Astrocyte (in vitro differentiated cells and primary cell): ENCODE results near the gene CYB561D2. TPM values are rescaled to one million over a fixed set of nuclear protein-coding genes. Genes with fewer than 3 reads are reported as not detected.

Experiments
- DNase-seq: peaks from one replicate; pipeline ENCODE4 v3.0.0-alpha.2; 2010; ENCODE audit warnings: low read depth
- FAIRE-seq: peaks from 2 replicates; lab custom pipeline; 2011; peaks lifted over from hg19 to GRCh38; lab: Jason Lieb, UNC
- H2AFZ ChIP-seq: 2 replicates; pipeline ENCODE4 v1.6.0; 2012; ENCODE audit warnings: low read depth, low read length, inconsistent platforms
- H3K27ac ChIP-seq: 2 replicates; pipeline ENCODE4 v1.5.1; 2011; ENCODE audit warnings: low read depth, low read length, inconsistent platforms
- H3K27me3 ChIP-seq: 2 replicates; pipeline ENCODE4 v1.6.0; 2011; ENCODE audit warnings: low read length, inconsistent platforms; ENCODE audit not compliant: insufficient read depth
- H3K36me3 ChIP-seq: 2 replicates; pipeline ENCODE4 v1.5.1; 2011; ENCODE audit warnings: low read length, inconsistent platforms; ENCODE audit not compliant: insufficient read depth
- H3K4me1 ChIP-seq: 2 replicates; pipeline ENCODE4 v1.5.1; 2011; ENCODE audit warnings: low read length, inconsistent platforms; ENCODE audit not compliant: insufficient read depth
- H3K4me2 ChIP-seq: 2 replicates; pipeline ENCODE4 v1.6.0; 2012; ENCODE audit warnings: low read length, inconsistent platforms
- H3K4me3 ChIP-seq: 2 replicates; pipeline ENCODE4 v1.5.1; 2011; ENCODE audit warnings: low read depth, mild to moderate bottlenecking, low read length, inconsistent platforms; ENCODE audit not compliant: insufficient read depth
- H3K79me2 ChIP-seq: 2 replicates; pipeline ENCODE4 v1.6.0; 2012; ENCODE audit warnings: mild to moderate bottlenecking, low read length, inconsistent platforms; ENCODE audit not compliant: insufficient read depth
- H3K9ac ChIP-seq: 2 replicates; pipeline ENCODE4 v1.6.0; 2012; ENCODE audit warnings: mild to moderate bottlenecking, low read length, inconsistent platforms
- H3K9me3 ChIP-seq: 2 replicates; pipeline ENCODE4 v1.5.1; 2012; ENCODE audit warnings: low read depth, mild to moderate bottlenecking, low read length, inconsistent platforms; ENCODE audit not compliant: insufficient read depth
- H4K20me1 ChIP-seq: 2 replicates; pipeline ENCODE4 v1.6.0; 2012; ENCODE audit warnings: low read length, inconsistent platforms; ENCODE audit not compliant: insufficient read depth
- H3K27ac Mint-ChIP-seq: one replicate; pipeline ENCODE4 v1.8.0; 2021; ENCODE audit warnings: mild to moderate bottlenecking, mixed read lengths; ENCODE audit not compliant: unreplicated experiment
- H3K27me3 Mint-ChIP-seq: one replicate; pipeline ENCODE4 v1.8.0; 2021; ENCODE audit warnings: low read depth, mixed read lengths; ENCODE audit not compliant: unreplicated experiment
- H3K36me3 Mint-ChIP-seq: one replicate; pipeline ENCODE4 v1.8.0; 2021; ENCODE audit warnings: low read depth, mixed read lengths; ENCODE audit not compliant: unreplicated experiment
- H3K4me1 Mint-ChIP-seq: one replicate; pipeline ENCODE4 v1.8.0; 2021; ENCODE audit warnings: low read depth, mixed read lengths; ENCODE audit not compliant: unreplicated experiment
- H3K4me3 Mint-ChIP-seq: one replicate; pipeline ENCODE4 v1.8.0; 2021; ENCODE audit warnings: mild to moderate bottlenecking, moderate library complexity, mixed read lengths; ENCODE audit not compliant: unreplicated experiment
- H3K9me3 Mint-ChIP-seq: one replicate; pipeline ENCODE4 v1.8.0; 2021; ENCODE audit warnings: mild to moderate bottlenecking, mixed read lengths; ENCODE audit not compliant: unreplicated experiment
- CTCF ChIP-seq: IDR thresholded peaks from 2 replicates; pipeline ENCODE4 v1.5.1; 2011; ENCODE audit warnings: low read depth, mild to moderate bottlenecking, inconsistent platforms, low read length, moderate library complexity; ENCODE audit not compliant: insufficient read depth
- EZH2 ChIP-seq: IDR thresholded peaks from 2 replicates; pipeline ENCODE4 v1.6.1; 2012; ENCODE audit warnings: mild to moderate bottlenecking, low read length, inconsistent platforms; ENCODE audit not compliant: insufficient read depth
- total RNA-seq: library from RNA; stranded (reverse); gene quantifications from 2 replicates; pipeline ENCODE4 v1.2.1, GENCODE V29; 2021

The CYB561D2 gene
- total RNA-seq, 1 donor from 2014 or later, result 19.4 TPM

- peaks cover 44% of the 10 kb centered on the region for H3K4me1 ChIP-seq
- H3K27me3 ChIP-seq, result no peaks in the 10 kb centered on the region
- peaks cover 25% of the 10 kb centered on the region for H3K4me1 Mint-ChIP-seq
- peaks cover 8% of the 10 kb centered on the region for H3K36me3 ChIP-seq
- H3K27ac Mint-ChIP-seq, result no peak overlapping the region
- peak overlapping the region; percentile 98 for H3K4me2 ChIP-seq
- no peaks in the 10 kb centered on the region for H3K9me3 ChIP-seq
- H3K27ac ChIP-seq, result no peak overlapping the region
- peak overlapping the region; percentile 90 for H3K4me3 Mint-ChIP-seq
- FAIRE-seq, result no peak
- peaks cover 76% of the 10 kb centered on the region for H3K79me2 ChIP-seq
- peak overlapping the region; percentile 1 for H3K9ac ChIP-seq
- peak overlapping the region; percentile 73 for H3K4me3 ChIP-seq
- H3K27me3 Mint-ChIP-seq, result no peaks in the 10 kb centered on the region
- H3K36me3 Mint-ChIP-seq, result peaks cover 13% of the 10 kb centered on the region
- DNase-seq, result no peak
- no peaks in the 10 kb centered on the region for H3K9me3 Mint-ChIP-seq
- no peak for TF ChIP-seq CTCF
- no peak for TF ChIP-seq EZH2
- no peak overlapping the region for H2AFZ ChIP-seq
- H4K20me1 ChIP-seq, result peaks cover 72% of the 10 kb centered on the region
Observed at GRCh38 chr3:50355829-50356552, 5.3 kb downstream of the CYB561D2 start.

DNA sequence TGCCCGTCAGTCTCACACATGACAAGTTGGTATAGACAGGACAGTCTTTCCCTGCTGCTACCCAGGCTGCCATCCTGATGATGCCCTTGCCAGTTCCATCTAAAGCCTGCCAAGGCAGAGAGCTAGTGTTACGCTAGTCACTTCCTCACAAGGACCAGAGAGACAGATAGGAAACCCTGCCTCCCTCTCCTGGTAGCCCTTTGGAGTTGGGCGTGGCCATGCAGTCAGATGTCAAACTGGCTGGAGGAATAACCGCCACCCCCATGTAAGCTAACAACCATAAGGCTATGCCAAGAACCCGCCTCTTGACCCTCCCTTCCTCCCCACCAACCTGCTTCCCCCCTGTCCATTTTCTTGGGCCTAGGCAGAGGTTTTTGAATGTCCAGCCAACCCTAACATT lies 5.9 kb downstream of the CYB561D2 start:
- H3K4me2 ChIP-seq, result peak overlapping the region; percentile 98
- H2AFZ ChIP-seq, result no peak overlapping the region
- peak overlapping the region; percentile 94 for H3K9ac ChIP-seq
- no peak for TF ChIP-seq EZH2
- TF ChIP-seq CTCF, result no peak
- no peak overlapping the region for H3K27ac ChIP-seq
- no peaks in the 10 kb centered on the region for H3K9me3 Mint-ChIP-seq
- FAIRE-seq, result no peak
- H3K4me1 ChIP-seq, result peaks cover 38% of the 10 kb centered on the region
- H3K9me3 ChIP-seq, result no peaks in the 10 kb centered on the region
- peaks cover 8% of the 10 kb centered on the region for H3K36me3 ChIP-seq
- peak overlapping the region; percentile 73 for H3K4me3 ChIP-seq
- peak overlapping the region; percentile 90 for H3K4me3 Mint-ChIP-seq
- H3K27me3 ChIP-seq, result no peaks in the 10 kb centered on the region
- peaks cover 68% of the 10 kb centered on the region for H4K20me1 ChIP-seq
- peaks cover 71% of the 10 kb centered on the region for H3K79me2 ChIP-seq
- H3K27me3 Mint-ChIP-seq, result no peaks in the 10 kb centered on the region
- DNase-seq, result no peak
- H3K27ac Mint-ChIP-seq, result no peak overlapping the region
- H3K4me1 Mint-ChIP-seq, result peaks cover 23% of the 10 kb centered on the region
- H3K36me3 Mint-ChIP-seq, result peaks cover 13% of the 10 kb centered on the region

DNA sequence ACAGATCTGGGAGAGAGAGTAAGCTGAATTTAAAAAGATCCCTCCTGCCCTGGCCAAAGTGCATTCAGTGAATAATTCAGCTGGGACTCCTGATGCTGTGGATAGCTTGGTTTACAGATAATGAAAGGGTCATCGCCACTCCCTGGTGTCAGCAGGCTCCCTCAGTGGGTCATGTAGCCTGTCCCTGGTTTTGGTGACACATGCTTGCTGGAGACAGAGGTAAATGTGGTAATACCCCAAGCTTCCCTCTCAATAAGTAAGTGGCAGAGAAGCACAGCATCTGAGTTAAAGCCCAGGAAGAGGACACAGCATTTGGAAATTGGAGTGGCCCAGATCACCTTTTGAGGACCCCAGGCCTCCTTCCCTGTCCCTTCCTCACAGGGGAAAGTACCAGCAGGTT lies 6.8 kb downstream of the CYB561D2 start:
- peak overlapping the region; percentile 94 for H3K9ac ChIP-seq

More for the DNA sequence above, 6.8 kb downstream of the CYB561D2 start:
- H3K79me2 ChIP-seq, result peaks cover 65% of the 10 kb centered on the region
- peaks cover 8% of the 10 kb centered on the region for H3K36me3 ChIP-seq
- H4K20me1 ChIP-seq, result peaks cover 62% of the 10 kb centered on the region
- no peak overlapping the region for H2AFZ ChIP-seq
- Mint-ChIP-seq H3K4me3 (peak overlapping the region; percentile 90), H3K27ac (no peak overlapping the region), H3K9me3 (no peaks in the 10 kb centered on the region), H3K27me3 (no peaks in the 10 kb centered on the region), H3K36me3 (peaks cover 13% of the 10 kb centered on the region), H3K4me1 (peaks cover 22% of the 10 kb centered on the region)
- H3K9me3 ChIP-seq, result no peaks in the 10 kb centered on the region
- no peak overlapping the region for H3K27ac ChIP-seq
- H3K4me2 ChIP-seq, result peak overlapping the region; percentile 98
- TF ChIP-seq CTCF, result no peak
- no peak for TF ChIP-seq EZH2
- H3K4me3 ChIP-seq, result peak overlapping the region; percentile 73
- H3K27me3 ChIP-seq, result no peaks in the 10 kb centered on the region
- H3K4me1 ChIP-seq, result peaks cover 35% of the 10 kb centered on the region
- FAIRE-seq (no peak), DNase-seq (no peak)
